Osteocyte (in vitro differentiated cells): Measurements from ENCODE around the gene RAC2. TPM values are rescaled to one million over a fixed set of nuclear protein-coding genes. Genes with fewer than 3 reads are reported as not detected.

Experiments
- DNase-seq: peaks from one replicate; pipeline ENCODE4 v3.0.0; 2021; ENCODE audit warnings: mixed read lengths; ENCODE audit not compliant: unreplicated experiment; ENCODE audit errors: extremely low spot score
- H3K27ac Mint-ChIP-seq: one replicate; pipeline ENCODE4 v1.8.0; 2021; ENCODE audit warnings: mild to moderate bottlenecking, mixed read lengths; ENCODE audit not compliant: unreplicated experiment
- H3K27me3 Mint-ChIP-seq: one replicate; pipeline ENCODE4 v1.8.0; 2021; ENCODE audit warnings: mixed read lengths; ENCODE audit not compliant: unreplicated experiment
- H3K36me3 Mint-ChIP-seq: one replicate; pipeline ENCODE4 v1.8.0; 2021; ENCODE audit warnings: mixed read lengths; ENCODE audit not compliant: unreplicated experiment
- H3K4me1 Mint-ChIP-seq: one replicate; pipeline ENCODE4 v1.8.0; 2021; ENCODE audit warnings: mixed read lengths; ENCODE audit not compliant: unreplicated experiment
- H3K4me3 Mint-ChIP-seq: one replicate; pipeline ENCODE4 v1.8.0; 2021; ENCODE audit warnings: mild to moderate bottlenecking, moderate library complexity, mixed read lengths; ENCODE audit not compliant: unreplicated experiment
- H3K9me3 Mint-ChIP-seq: one replicate; pipeline ENCODE4 v1.8.0; 2021; ENCODE audit warnings: mixed read lengths; ENCODE audit not compliant: unreplicated experiment
- total RNA-seq: library from RNA; stranded (reverse); gene quantifications from 2 replicates; pipeline ENCODE4 v1.2.1, GENCODE V29; 2021
- TF ChIP-seq, protein P1 (sequence below): fragments of 200-600 bp; sonication (generic); IDR thresholded peaks from 2 replicates; pipeline ENCODE4 v1.5.0; 2021; ENCODE audit warnings: antibody characterized with exemption, mild to moderate bottlenecking, moderate library complexity

The RAC2 gene
- total RNA-seq, 1 donor from 2014 or later = not detected

DNA sequence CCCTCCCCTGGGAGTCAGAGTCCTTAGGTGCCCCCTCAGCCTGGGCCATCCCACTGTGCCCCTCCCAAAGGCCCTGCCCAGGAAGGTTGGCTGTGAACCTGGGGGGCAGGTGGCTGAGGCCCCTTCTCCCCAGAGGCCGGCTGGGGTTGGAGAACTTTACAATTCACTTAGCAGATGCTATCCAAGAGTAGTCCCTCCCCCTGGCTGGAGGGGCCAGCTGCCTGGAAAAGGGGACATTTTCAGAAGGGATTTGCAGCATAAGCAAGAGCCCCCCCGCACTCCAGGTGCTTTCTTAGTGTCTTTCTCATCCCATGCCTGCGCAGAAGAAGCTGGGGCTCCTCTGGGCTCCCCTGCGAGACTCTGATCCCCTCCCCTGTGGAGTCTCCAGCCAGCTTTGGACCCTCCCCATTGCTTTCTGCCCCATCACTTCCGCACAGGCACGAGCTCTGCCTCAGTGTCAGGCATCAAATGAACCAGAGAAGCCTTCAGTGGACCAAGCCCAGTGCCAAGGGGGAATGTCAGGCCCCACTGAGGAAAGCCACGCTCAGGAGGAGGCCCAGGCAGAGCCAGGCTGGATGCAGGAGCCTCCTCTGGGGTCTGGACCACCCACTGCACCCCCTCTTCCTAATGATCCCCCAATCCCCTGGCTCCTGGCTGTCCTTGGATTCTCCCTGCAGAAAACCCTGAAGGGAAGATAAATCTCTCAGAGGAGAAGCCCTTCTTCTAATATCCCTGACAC, 35.5 kb downstream of the RAC2 start:
- Mint-ChIP-seq H3K27ac (no peak overlapping the region), H3K4me1 (peaks cover 18% of the 10 kb centered on the region), H3K36me3 (no peaks in the 10 kb centered on the region), H3K4me3 (no peak overlapping the region), H3K27me3 (peaks cover 3% of the 10 kb centered on the region), H3K9me3 (no peaks in the 10 kb centered on the region)
- TF ChIP-seq, protein P1, sequence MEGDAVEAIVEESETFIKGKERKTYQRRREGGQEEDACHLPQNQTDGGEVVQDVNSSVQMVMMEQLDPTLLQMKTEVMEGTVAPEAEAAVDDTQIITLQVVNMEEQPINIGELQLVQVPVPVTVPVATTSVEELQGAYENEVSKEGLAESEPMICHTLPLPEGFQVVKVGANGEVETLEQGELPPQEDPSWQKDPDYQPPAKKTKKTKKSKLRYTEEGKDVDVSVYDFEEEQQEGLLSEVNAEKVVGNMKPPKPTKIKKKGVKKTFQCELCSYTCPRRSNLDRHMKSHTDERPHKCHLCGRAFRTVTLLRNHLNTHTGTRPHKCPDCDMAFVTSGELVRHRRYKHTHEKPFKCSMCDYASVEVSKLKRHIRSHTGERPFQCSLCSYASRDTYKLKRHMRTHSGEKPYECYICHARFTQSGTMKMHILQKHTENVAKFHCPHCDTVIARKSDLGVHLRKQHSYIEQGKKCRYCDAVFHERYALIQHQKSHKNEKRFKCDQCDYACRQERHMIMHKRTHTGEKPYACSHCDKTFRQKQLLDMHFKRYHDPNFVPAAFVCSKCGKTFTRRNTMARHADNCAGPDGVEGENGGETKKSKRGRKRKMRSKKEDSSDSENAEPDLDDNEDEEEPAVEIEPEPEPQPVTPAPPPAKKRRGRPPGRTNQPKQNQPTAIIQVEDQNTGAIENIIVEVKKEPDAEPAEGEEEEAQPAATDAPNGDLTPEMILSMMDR = no peak
- DNase-seq = no peak

DNA sequence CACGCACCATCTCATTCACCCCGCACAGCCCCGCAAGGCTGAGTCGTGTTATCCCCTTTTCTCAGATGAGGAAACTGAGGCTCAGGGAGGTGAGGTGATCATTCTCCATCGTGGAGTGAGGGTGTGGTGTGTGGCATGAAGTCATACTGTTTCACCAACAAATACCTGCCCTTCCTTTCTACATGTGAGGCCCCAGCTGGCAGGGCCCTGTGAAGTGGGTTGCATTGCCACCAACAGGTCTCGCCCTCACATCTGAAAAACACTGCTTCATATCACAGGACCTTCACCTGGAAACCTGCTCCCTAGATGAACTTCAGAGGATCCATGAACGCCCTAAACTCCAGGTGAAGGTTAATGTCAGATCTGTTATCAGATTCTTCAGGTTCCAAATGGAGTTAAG, 36.1 kb downstream of the RAC2 start:
- TF ChIP-seq, protein P1 = no peak
- H3K27ac Mint-ChIP-seq = no peak overlapping the region
- H3K4me3 Mint-ChIP-seq = no peak overlapping the region
- no peaks in the 10 kb centered on the region for H3K36me3 Mint-ChIP-seq
- no peak for DNase-seq
- peaks cover 3% of the 10 kb centered on the region for H3K27me3 Mint-ChIP-seq
- peaks cover 16% of the 10 kb centered on the region for H3K4me1 Mint-ChIP-seq
- no peaks in the 10 kb centered on the region for H3K9me3 Mint-ChIP-seq

DNA sequence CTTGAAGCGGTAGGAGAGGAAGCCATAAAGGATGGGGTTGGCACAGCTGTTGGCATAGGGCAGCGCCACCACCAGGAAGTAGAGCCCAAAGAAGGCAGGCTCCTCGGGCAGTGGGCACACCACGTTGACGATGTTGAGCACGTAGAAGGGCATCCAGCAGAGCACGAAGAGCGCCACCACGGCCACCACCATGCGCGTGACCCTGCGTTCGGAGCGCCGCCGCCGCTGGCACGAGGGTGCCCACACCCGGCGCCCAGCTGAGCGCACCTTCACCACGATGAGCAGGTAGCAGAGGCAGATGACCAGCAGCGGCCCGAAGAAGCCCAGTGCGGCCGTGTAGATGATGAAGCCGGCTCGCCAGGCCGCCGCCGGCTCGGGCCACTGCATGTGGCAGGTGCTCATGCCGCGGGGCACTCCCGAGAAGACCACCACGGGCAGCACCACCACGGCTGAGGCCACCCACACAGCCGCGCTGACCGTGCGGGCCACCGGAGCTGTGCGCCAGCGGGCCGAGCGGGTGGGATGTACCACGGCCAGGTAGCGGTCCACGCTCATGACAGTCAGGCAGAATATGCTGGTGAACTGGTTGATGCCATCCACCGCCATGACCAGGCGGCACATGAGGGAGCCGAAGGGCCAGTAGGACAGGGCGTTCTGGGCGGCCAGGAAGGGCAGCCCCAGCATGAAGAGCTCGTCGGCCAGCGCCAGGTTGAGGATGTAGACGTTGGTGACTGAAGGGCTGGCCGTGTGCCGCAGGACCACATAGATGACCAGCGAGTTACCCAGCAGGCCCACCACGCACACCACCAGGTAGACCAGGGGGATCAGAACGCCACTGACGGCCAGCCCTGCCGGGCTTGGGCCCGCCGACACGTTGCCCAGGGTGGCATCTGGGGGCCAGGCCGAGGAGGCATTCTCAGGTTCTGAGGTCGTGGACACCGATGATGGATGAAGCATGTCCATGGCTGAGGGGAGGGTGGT, 36.9 kb downstream of the RAC2 start:
- DNase-seq = no peak
- Mint-ChIP-seq H3K27me3 (peaks cover 3% of the 10 kb centered on the region), H3K9me3 (no peaks in the 10 kb centered on the region), H3K36me3 (no peaks in the 10 kb centered on the region), H3K27ac (no peak overlapping the region), H3K4me3 (no peak overlapping the region), H3K4me1 (peaks cover 8% of the 10 kb centered on the region)
- TF ChIP-seq, protein P1 = no peak

- no peak overlapping the region for H3K27ac Mint-ChIP-seq
- H3K27me3 Mint-ChIP-seq = peaks cover 3% of the 10 kb centered on the region
- no peaks in the 10 kb centered on the region for H3K36me3 Mint-ChIP-seq
- TF ChIP-seq, protein P1 = no peak
- no peak for DNase-seq
- H3K4me3 Mint-ChIP-seq = no peak overlapping the region
- no peaks in the 10 kb centered on the region for H3K9me3 Mint-ChIP-seq
- H3K4me1 Mint-ChIP-seq = peaks cover 1% of the 10 kb centered on the region
These were observed 37.8 kb downstream of the RAC2 start for GRCh38 chr22:37206118-37206840.
